ENCODE measurements around the gene KCTD11.

The KCTD11 gene

DNA sequence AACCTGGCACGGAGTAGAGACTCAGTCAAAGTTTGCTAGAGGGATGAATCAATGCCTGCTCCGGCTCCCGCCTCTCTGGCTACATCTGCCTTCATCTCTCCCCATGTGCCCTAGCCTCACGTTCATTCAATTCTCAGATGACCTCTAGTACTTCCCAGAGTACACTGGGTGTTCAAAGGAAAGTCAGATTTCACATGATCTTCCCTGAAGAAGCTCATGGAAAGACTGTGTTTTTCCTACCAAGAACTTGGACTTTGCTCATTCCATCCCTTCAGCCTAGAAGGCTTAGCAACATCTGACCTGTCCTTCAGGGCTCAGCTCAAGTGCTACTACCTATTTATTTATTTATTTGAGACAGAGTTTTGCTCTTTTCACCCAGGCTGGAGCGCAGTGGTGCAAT lies 17.9 kb downstream of the KCTD11 start:
- no peak for DNase-seq

DNA sequence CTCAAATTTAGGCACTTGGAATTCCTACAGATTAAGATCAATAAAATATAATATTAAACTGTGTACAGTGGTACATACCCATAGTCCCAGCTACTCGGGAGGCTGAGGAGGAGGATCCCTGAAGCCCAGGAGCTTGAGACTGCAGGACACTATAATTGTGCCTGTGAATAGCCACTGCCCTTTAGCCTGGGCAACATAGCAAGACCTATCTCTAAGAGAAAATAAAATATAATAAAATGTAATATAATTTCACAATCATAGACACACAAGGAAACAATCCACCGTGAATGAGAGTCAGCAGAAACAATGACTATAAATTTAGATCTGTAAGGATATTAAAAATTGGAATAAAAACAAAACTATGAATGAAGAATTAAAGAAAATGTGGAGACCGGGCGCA lies 18.9 kb downstream of the KCTD11 start:
- DNase-seq: no peak

GRCh38 chr17:7374353-7374752 lies 22.4 kb downstream of the KCTD11 start:
- no peak for DNase-seq

GRCh38 chr17:7379134-7379533 lies 27.2 kb downstream of the KCTD11 start:
- no peak for DNase-seq

DNA sequence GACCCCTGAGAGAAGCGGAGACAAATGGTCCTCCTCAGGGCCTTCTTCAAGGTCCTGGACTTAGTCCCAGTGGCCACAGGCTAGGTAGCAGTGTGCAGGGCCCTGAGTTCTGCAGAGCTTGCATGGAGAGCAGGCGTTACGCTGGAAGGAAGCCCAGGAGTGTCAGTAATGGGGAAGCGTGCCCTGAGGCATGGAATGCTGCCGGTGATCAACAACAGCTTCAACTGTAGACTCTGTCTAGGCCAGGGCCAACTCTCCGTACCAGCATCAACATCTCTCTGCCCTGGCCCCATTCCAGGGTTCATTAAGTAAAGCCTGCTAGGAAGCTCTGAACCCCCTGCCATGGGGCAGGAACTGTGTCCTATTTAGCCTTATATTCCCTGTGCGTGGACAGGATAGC lies 28.4 kb downstream of the KCTD11 start:
- peak in 7 of 56 donors; percentile 5 to 33 (median 9) for DNase-seq

GRCh38 chr17:7380855-7381683 lies 29.1 kb downstream of the KCTD11 start, which contains the start of gene TNK1:
TNK1 (plus strand) TSS chr17:7381089; CDS start chr17:7382927, 1,838 bp downstream.
- DNase-seq: no peak

GRCh38 chr17:7382901-7383300 lies 30.9 kb downstream of the KCTD11 start:
- no peak for DNase-seq

DNA sequence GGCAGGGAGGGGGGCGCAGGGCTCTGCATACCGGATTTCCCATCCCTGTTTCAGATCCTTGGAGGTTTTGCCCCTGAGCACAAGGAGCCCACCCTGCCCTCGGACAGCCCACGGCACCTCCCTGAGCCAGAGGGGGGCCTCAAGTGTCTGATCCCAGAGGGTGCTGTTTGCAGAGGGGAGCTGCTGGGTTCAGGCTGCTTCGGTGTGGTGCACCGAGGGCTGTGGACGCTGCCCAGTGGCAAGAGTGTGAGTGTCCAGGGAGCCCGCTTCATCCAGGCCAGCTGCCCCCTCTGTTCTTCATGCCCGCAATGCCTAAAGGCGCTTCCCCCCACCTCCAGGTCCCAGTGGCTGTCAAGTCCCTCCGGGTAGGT lies 31.4 kb downstream of the KCTD11 start:
- no peak for DNase-seq

GRCh38 chr17:7383742-7384488 lies 32.0 kb downstream of the KCTD11 start:
- peak in 33 of 56 donors; percentile 6 to 83 (median 62) for DNase-seq

DNA sequence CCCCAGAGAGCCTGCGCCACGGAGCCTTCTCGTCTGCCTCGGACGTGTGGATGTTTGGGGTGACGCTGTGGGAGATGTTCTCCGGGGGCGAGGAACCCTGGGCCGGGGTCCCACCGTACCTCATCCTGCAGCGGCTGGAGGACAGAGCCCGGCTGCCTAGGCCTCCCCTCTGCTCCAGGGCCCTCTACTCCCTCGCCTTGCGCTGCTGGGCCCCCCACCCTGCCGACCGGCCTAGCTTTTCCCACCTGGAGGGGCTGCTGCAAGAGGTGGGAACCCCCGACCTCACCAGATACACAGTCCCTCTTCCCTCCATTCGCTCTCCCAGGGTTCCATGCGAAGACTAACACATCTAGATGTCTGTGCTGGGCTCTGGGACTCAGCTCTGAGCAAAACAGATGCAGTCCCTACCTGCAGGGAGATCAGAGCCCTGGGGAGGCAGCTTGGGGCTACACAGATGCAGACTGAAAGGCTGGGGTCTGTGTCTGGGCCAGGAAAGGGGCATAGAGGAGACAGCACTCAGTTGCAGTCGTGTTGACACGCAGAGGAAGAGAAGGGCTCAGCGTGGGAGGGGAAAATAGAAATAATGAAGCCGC lies 32.6 kb downstream of the KCTD11 start:
- DNase-seq: peak in 1 of 56 donors; percentile 14

- no peak for DNase-seq
These were observed 36.9 kb downstream of the KCTD11 start for GRCh38 chr17:7388856-7389255.

DNA sequence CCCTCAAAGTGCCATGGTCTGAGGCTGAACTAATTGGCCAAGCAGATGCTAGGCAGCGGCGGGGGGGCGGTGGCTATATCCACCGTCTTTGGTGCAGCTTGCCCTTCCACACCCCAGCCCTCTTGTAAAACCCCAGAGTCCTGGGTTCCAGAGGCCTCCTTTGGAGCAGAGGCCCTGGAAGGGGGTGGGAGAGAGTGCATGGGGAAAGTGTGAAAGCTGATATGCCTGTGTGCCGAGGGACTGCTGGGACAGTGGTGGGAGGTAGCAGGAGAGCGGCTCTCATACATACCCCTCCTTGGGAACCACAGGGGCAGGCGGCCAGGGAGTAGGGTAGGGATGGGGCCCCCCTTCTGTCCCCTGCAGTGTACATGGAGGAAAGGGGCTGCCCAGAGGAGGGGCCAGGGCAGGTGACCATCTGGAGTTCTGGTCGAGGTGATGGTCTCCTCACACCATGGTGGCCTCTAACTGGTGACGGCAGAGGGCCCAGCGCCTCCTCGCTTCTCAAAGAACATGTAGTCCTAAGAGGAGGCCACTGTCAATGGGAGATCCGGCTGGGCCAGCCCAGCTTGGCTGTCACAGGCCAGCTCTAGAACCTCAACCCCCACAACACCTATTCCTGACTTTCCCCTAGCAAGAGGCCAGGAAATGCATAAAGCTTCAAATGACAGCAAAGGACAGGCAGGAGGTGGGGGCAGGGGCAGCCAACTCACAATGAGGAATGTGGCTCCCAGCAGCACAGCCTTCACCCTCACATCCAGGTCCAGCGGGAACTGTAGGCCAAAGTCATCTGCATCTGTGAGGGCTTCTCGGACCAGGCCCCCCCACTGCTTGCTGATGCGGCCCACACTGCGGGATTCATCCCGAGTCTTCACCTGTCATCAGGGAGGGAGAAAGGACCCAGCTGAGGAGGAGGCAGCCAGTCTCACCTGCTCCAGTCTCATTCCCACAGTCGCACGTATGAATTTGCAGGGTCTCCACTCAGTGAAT lies 38.3 kb downstream of the KCTD11 start:
- no peak for DNase-seq

GRCh38 chr17:7391307-7391706 lies 39.3 kb downstream of the KCTD11 start:
- DNase-seq: no peak

DNA sequence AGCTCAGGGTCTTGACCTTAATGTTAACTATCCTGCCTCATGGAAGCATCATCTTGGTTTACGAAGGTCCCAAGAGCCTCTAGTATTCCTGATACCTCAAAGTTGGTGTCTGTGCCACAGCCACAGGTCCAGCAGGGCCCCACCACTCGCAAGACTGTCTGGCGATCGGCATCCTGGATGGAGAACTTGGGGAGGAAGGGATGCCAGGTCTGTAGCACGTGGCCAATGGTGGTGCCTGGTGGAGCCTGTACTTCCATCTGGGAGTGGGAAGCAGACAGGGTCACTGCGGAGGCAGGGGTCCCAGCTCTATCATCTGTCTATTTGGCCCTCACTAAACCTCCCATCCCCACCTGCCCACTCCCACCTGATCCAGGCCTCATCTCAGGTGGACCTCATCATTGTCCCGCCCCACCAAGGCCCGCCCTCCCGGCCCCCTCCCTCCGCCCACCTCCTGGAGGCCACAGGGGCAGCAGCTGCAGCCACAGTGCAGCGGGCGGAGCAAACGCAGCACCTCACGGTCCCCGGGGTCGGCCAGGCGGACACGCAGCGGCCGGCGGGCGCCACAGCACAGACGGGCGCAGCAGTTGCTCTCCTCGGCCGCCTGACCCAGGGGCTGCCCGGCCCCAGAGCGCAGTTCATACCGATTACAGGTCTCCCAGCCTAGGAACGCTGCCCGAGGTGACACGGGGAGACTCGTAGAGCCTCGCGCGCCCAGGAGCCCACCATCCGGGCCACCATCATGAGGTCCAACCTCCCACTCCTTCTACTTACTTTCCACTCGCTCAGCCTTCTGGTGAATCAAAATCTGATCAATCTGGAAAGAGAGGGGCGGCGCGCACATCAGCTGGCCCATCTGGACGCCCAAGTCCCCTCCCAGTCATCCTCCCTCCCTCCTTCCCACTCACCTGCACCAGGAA lies 41.0 kb downstream of the KCTD11 start:
- no peak for DNase-seq

DNA sequence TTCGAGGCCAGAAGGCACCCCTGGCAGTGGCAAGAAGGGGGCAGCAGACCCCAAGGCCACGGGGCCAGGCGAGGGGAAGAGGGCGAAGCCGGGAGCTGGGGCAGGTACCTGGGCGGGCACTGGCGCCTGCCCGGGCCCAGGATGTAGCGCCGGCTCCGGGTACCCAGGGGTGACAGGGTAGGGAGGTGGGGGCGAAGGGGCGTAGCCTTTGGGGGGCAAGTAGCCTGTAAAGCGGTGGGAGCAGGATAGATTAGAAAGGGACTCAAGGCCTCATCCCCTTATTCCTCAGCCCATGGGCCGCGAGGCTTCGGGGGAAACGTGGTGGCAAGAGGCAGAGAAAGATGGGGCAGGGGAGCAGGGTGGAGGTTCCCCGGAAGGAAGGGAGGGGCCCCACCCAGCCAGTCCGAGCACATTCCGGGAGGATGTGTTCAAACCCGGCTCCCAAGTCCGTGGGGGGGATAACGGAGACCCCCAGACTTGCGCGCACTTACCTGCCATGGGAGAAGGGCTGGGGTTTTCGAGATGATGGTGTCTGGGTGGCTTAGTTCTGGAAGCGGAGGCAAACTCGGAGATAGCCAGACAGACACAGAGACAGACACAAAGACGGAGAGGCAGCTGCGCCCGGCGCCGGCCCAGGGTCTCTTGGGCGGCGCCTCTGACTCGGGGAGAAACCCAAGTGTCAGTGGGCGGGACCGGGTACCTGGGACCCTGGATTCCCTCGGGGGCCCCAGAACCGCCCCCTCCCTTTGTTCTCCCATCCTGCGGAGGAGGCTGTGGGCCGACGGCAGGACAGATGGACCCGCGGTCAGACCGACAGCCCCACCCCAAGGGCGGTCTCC lies 41.9 kb downstream of the KCTD11 start:
- DNase-seq: peak in 2 of 56 donors; percentile 49 to 85

DNA sequence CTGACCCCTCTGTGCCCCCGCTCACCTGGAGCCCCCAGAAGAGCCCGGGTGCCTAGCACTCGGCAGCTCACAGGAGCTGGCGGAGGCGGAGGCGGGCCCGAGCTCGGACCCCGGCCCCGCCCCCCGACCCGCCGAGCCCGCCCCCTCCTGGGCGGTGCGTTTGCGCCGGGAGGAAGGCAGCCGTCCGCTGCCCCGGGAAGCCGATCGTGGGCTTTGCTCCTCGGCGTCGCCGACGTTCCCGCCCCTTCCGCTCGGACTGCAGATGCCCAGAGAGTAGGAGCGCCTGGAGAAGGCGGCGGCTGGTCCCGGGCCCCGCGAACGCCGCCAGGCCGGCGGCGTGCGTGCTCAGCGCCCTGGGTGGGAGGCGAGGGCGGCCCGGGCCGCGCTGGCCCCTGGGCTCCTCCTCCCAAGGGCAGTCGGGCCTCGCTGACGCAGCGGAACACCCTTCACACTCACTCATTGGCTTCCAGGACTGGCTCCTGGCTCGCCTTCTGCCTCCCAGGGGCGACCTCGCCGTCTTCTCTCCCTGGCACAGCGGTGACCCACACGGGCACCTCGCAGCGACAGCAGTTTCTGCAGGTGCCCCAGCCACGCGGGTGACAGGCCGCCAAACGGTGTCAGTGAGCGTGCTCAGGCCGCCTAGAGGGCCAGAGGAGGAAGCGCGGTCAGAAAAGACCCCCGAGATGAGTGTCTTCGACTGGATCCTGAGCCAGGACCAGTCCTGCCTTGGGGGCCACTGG lies 42.7 kb downstream of the KCTD11 start, which contains the start of gene PLSCR3:
PLSCR3 (minus strand) TSS at position 74 of the 740 bp plus-strand sequence. CDS start 415 bp downstream, outside the sequence.
- peak in 51 of 56 donors; percentile 17 to 86 (median 72) for DNase-seq

DNA sequence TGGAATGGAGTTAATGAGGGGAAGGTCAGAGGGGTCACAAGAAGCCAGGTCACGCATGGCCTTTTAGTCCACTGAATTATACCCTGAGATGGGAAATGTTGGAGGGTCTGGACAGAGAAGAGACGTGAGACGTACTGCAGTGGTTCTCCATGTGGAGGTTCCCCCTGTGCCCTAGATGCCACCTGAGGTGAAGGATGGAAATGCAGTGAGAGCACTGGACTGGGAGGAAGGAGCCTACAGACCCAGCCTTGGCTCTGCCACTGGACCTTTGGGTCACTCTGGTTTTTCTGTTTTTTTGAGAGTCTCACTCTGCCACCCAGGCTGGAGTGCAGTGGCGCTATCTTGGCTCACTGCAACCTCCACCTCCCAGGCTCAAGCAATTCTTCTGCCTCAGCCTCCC lies 44.2 kb downstream of the KCTD11 start:
- no peak for DNase-seq

DNA sequence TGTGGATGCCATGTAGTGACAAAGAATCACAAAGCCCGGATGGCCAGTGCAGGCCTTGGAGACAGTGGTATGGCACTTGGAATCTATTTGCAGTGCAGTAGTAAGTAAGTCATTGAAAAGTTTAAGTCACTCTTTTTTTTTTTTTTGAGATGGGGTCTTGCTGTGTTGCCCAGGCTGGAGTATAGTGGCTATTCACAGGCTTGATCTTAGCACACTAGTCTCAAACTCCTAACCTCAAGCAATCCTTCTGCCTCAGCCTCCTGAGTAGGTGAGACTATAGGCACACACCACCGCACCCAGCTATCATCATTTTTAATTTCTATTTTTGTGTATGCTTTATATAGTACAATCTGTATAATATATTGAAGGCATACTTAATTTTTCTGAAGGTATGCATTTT lies 46.6 kb downstream of the KCTD11 start:
- DNase-seq: no peak
